Mucosa of stomach (tissue), 1 donor: ENCODE results near the gene EIF1.

Experiments
- H3K27me3 ChIP-seq: one replicate; pipeline ENCODE4 v1.7.0; 2013; ENCODE audit warnings: mild to moderate bottlenecking, low read length; ENCODE audit not compliant: control insufficient read depth, insufficient read depth
- H3K36me3 ChIP-seq: one replicate; pipeline ENCODE4 v1.7.0; 2013; ENCODE audit warnings: low read length; ENCODE audit not compliant: control insufficient read depth, insufficient read depth
- H3K4me1 ChIP-seq: one replicate; pipeline ENCODE4 v1.7.0; 2013; ENCODE audit warnings: mild to moderate bottlenecking, low read length; ENCODE audit not compliant: control insufficient read depth, insufficient read depth
- H3K4me3 ChIP-seq: one replicate; pipeline ENCODE4 v1.7.0; 2013; ENCODE audit warnings: low read length
- H3K9ac ChIP-seq: one replicate; pipeline ENCODE4 v1.7.0; 2013; ENCODE audit warnings: mild to moderate bottlenecking, low read length, moderate library complexity
- H3K9me3 ChIP-seq: one replicate; pipeline ENCODE4 v1.7.0; 2013; ENCODE audit warnings: mild to moderate bottlenecking, low read length, moderate library complexity; ENCODE audit not compliant: control insufficient read depth
- donor health status: Pancreatic carcinoma.

EIF1 gene

DNA sequence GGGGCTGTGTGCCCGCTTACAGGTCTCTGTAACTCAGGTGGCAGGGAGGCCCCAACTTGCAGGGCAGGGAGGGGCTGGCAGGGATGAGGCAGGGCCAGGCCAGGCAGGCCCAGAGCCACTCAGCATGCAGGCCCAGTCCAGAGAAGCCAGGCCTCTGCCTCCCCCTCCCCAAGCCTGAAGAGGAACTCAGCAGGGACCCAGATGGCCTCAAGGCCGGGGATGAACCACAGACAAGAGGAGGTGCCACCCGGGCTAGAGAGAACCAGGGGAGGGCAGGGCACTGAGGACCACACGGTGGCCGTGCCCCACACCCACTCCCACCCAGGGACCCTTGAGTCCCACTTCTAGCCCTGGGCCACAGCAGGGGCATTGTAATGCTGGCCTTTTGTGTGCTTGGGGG, 29.8 kb upstream of the EIF1 start:
- no peaks in the 10 kb centered on the region for H3K36me3 ChIP-seq
- H3K4me1 ChIP-seq, result peaks cover 77% of the 10 kb centered on the region
- no peaks in the 10 kb centered on the region for H3K27me3 ChIP-seq
- H3K4me3 ChIP-seq, result no peak overlapping the region
- no peaks in the 10 kb centered on the region for H3K9me3 ChIP-seq
- peak overlapping the region; percentile 89 for H3K9ac ChIP-seq

DNA sequence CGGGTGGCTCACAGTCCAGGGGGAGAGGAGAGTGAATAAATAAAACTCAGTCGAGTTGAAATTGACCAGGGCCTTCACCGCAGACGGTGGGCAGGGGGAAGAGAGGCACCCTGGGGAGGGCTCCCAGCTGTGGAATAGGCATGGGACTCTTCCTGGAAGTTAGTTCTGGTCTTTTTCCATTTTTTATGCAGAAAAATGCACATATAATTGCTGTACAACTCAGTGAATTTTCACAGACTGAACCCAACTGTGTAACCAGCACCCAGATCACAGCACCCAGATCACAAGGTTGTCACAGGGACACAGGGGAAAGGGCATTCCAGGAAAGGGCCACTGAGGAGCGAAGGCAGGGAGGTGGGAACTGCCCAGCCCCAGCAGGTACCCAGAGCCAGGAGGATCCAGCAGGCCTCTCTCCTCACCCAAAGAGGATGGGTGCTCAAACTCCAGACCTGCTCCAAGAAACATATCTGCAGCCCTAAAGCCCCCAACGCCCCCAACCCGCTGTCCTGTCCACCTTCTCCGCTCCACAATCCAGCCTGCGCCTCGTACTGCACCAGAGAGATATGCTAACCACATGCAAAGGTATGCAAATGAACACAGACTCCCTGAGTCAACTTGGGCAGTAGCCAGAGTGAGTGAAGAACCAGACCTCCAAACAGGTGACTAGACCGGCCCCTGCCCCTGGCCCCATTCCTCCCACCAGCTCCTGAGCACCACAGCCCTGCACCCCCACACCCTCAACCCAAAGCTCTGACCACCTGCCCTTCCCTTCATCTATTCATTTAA, 29.1 kb upstream of the EIF1 start:
- Histone ChIP-seq H3K9ac (peak overlapping the region; percentile 89), H3K27me3 (no peaks in the 10 kb centered on the region), H3K36me3 (no peaks in the 10 kb centered on the region), H3K4me1 (peaks cover 77% of the 10 kb centered on the region), H3K4me3 (no peak overlapping the region), H3K9me3 (no peaks in the 10 kb centered on the region)

DNA sequence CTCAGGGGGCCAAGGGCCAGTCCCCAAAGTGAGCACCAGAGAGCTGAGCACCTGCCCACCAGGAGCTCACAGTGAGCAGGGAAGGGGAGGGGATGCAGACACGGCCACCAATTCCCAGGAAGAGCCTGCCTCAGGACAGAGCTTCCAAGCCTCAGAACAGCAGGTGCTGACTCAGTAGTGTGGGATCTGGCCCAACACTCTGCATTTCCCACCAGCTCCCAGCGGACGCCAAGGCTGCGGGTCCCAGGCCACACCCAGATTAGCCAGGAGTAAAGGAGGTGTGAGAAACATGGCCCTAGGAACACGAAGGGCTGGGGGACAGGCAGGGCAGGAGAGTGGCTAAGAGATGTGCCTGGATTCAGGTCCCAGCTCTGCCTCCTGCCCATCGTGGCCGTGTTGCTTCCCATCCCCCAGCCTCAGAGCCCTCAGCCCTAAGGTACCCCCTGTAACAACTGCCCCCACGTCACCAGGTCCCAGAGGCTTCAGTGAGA, 28.4 kb upstream of the EIF1 start:
- Histone ChIP-seq H3K9me3 (no peaks in the 10 kb centered on the region), H3K36me3 (no peaks in the 10 kb centered on the region), H3K4me3 (no peak overlapping the region), H3K9ac (no peak overlapping the region), H3K4me1 (peaks cover 75% of the 10 kb centered on the region), H3K27me3 (no peaks in the 10 kb centered on the region)

DNA sequence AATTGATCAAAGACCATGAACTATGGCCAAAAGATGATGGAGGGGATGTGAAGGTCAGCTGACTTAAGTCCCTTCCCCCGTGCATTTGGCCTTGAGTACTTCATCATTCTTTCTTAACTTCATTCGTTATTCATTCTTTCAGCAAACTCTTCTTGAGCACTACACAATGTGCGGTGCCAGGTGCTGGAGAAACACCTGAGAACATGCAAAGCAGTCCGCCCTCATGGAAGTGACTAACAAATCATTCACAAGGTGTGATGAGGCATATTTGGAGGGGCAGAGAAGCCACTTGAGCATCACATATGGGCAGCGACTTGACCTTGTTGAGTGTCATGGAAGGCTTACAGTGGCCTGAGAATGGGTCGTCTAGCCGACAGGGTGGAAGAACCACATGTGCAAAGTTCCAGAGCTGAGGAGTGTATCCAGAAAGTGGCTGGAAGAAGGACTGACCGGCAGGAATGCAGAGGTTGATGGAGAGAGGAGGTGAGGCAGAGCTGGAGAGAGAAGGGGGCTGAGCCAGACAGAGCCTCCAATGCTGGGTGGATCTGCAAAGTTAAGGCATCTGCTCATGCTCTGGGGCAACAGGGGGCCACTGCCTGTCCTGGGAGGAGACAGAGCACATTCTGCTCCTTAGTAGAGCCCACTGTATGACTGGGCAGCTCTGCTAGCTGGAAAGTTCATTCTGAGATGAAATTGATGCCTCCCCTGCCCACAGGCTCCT, 25.1 kb upstream of the EIF1 start:
- H3K4me1 ChIP-seq, result peaks cover 67% of the 10 kb centered on the region
- H3K9me3 ChIP-seq, result no peaks in the 10 kb centered on the region
- no peaks in the 10 kb centered on the region for H3K36me3 ChIP-seq
- H3K9ac ChIP-seq, result no peak overlapping the region
- no peak overlapping the region for H3K4me3 ChIP-seq
- H3K27me3 ChIP-seq, result no peaks in the 10 kb centered on the region

DNA sequence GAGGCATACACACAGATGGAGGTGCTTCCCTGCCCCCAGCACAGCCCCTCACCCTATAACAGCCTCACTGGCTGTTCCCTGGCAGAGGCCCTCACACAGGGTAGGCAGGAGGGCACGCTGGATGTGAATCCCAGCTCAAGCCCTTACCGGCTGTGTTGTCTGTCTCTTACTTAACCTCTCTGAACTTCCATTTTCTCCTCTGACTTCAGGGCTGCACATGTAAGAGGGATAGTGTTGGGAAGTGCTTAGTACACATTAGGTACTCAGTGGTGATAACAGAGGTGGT, 24.6 kb upstream of the EIF1 start:
- Histone ChIP-seq H3K4me1 (peaks cover 62% of the 10 kb centered on the region), H3K4me3 (no peak overlapping the region), H3K9ac (no peak overlapping the region), H3K9me3 (no peaks in the 10 kb centered on the region), H3K27me3 (no peaks in the 10 kb centered on the region), H3K36me3 (no peaks in the 10 kb centered on the region)

DNA sequence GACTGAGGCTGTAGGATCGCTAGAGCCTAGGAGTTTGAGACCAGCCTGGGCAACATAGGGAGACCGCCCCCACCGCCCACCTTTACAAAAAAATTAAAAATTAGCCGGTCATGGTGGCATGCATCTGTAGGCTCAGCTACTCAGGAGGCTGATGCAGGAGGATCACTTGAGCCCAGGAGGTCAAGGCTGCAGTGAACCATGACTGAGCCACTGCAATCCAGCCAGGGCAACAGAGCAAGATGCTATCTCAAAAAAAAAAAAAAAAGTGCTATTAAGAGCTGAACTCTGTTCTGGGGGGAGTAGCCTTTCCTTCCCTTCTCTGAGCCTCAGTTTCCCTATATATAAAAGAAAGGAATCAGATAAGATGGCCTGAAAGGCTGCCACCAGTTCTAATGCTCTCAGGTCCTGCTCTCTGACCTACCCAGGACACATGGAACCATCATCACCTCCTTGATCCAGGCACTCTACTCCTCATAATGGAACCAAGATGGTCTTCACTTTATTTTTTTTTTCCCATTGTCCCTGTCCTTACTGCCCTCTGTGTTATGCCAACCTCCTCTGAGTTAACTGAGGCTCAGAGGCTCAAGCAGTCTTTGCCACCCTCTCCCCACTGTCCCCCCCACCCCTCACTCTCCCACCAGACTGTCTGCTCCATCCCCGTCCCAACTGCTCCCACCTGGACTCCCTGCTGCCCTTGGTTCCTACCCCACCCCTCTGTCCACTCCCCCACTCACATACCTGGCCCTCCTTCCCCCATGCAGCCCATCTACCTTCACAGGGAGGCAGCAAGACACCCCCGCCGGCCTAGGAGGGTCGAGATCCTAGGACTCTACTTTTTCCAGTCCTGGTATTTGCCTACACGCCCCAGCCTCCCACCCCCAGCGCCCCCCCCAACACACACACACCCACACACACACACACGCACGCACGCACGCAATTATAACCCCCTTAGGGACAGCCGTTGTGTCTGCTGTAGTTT, 23.8 kb upstream of the EIF1 start:
- peak overlapping the region; percentile 39 for H3K4me3 ChIP-seq
- no peaks in the 10 kb centered on the region for H3K27me3 ChIP-seq
- peak overlapping the region; percentile 75 for H3K9ac ChIP-seq
- H3K4me1 ChIP-seq, result peaks cover 59% of the 10 kb centered on the region
- H3K36me3 ChIP-seq, result no peaks in the 10 kb centered on the region
- H3K9me3 ChIP-seq, result no peaks in the 10 kb centered on the region

DNA sequence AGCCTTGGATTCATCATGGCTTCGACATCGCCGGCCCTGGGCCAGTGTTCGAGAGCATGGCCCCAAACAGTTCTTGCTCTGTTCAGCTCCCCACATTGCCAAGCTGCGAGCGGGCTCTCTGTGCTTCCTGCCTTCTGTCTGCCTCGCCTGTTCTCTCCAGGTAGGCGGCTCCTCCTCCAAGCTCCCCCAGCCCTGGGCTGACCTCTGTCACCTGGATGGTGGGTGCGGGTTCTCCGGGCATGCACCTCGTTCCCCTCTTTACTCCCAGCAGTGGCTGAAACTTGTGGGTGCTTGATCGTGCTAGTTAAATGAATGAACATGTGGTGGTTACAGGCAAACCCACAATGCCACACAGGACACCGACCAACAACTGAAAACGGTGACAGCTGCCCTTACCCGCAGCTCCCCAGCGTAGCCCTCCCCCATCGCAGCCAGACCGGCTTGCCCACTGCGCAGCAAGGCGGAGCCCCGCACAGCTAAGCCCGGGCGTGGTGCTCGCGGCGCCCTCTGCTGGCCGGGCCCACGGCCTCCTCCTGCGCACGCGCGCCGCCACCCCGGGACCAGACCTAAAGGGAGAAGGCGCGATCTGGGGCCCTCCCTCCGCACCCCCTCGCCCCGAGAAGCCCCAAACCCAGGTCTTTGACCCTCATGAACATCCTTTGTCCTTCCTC, 23.0 kb upstream of the EIF1 start:
- H3K4me1 ChIP-seq, result peaks cover 51% of the 10 kb centered on the region
- H3K27me3 ChIP-seq, result no peaks in the 10 kb centered on the region
- peak overlapping the region; percentile 39 for H3K4me3 ChIP-seq
- H3K9me3 ChIP-seq, result no peaks in the 10 kb centered on the region
- H3K36me3 ChIP-seq, result no peaks in the 10 kb centered on the region
- peak overlapping the region; percentile 75 for H3K9ac ChIP-seq

DNA sequence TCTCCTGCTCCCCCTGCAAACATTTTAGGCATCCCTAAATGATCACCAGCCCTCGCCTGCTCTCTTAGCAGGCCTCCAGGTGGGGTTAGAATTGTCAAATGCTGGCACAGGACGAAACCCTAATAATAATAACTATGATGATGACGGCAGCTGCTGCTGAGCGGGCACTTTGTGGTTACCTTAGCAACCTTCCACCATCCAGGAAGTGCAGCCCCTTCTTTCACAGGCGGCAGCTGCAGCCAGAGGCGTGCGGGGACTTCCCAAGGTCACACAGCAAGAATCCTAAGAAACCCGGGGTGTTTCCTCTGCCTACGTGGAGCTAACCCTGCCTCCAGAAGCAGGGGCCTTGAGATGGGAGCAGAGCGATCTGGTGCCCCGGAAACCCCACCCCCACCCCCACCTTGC, 22.4 kb upstream of the EIF1 start:
- Histone ChIP-seq H3K9ac (peak overlapping the region; percentile 75), H3K36me3 (no peaks in the 10 kb centered on the region), H3K9me3 (no peaks in the 10 kb centered on the region), H3K27me3 (no peaks in the 10 kb centered on the region), H3K4me3 (no peak overlapping the region), H3K4me1 (peaks cover 50% of the 10 kb centered on the region)

DNA sequence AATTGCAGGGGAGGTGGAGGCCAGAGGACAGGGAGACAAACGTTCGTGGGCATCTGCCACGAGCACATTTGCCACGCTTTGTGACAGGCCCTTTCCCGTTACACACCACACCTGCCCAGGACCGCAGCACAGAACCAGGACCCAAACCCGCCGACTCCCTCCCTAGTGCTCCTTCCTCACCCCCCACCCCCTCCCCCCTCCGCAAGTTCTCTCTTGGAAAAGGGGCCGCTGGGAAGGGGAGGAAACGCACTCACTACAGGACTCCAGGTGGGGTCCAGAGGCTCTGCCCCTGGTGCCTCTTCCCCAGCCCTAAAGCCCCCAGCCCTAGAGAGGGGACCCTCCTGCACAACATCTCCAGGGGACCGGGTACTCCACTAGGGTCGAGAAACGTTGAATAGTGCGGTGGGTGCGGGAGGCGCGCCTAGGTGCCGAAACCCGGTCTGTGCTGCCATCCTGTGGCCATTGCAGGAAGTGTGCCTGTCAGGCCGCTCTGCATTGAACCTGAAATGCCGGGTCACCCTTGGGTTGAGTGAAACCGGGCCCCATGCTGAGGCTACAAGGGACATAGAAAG, 21.9 kb upstream of the EIF1 start:
- H3K4me1 ChIP-seq, result peaks cover 50% of the 10 kb centered on the region

DNA sequence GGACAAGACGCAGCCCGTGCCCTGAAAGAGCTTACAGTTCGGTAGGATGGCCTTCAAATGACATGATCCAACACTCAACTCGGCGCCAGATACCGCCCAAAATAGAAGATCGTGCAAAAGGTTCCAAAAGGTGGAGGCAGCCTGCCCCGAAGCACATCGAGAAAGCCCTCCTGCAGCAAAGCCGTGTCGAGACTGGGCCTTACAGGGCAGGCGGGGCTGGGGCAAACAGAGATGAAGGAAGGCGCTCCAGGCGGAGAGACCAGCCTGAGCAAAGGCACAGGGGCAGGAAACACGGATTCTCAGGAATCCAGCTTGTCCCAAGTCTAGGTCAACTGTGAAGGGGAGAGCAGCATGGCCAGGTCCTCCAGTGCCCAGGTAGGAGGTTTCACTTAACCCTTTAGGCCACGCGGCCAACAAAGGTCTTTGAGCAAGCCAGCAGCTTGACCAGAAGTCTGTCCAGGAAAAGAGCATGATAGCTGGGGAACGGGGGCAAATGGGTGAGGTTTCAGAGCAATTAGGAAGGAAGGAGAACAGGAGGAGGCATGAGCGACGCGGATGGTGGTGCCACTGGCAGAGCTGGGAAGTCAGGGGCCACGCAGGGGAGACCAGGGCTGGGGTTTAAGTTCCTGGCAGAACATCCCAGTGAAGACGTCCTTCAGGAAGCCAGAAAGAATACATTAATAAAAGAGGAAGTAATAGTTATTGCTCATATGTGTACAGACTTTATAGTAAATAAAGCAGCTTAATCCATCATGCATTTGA, 21.2 kb upstream of the EIF1 start:
- H3K9me3 ChIP-seq, result no peaks in the 10 kb centered on the region
- no peak overlapping the region for H3K4me3 ChIP-seq
- H3K4me1 ChIP-seq, result peaks cover 47% of the 10 kb centered on the region
- no peaks in the 10 kb centered on the region for H3K36me3 ChIP-seq
- no peaks in the 10 kb centered on the region for H3K27me3 ChIP-seq
- peak overlapping the region; percentile 75 for H3K9ac ChIP-seq

More for the DNA sequence above, 21.9 kb upstream of the EIF1 start:
- no peaks in the 10 kb centered on the region for H3K27me3 ChIP-seq
- H3K9ac ChIP-seq, result peak overlapping the region; percentile 75
- H3K9me3 ChIP-seq, result no peaks in the 10 kb centered on the region
- no peak overlapping the region for H3K4me3 ChIP-seq
- H3K36me3 ChIP-seq, result no peaks in the 10 kb centered on the region

DNA sequence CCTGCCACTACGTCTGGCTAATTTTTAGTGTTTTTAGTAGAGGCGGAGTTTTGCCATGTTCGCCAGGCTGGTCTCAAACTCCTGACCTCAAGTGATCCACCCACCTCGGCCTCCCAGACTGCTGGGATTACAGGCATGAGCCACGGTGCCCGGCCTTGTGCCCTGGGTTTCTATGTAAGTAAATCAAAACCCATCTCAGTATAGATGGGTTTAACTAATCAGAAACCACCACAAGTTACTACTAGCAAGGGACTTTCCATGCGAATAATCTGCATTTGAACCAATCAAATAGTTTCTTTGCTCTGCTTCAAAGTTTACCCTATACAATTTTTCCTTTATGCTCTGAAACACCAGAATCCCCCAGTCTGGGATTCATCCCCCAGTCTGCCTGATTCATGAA, 16.5 kb upstream of the EIF1 start:
- Histone ChIP-seq H3K9me3 (no peaks in the 10 kb centered on the region), H3K36me3 (no peaks in the 10 kb centered on the region), H3K4me1 (peaks cover 18% of the 10 kb centered on the region), H3K9ac (no peak overlapping the region), H3K4me3 (no peak overlapping the region), H3K27me3 (no peaks in the 10 kb centered on the region)
